H1 (cell line): ENCODE measurements around the gene NOL9. TPM values are rescaled to one million over a fixed set of nuclear protein-coding genes. Genes with fewer than 3 reads are reported as not detected.

Source experiments
- BACH1 ChIP-seq: IDR thresholded peaks from 2 replicates; pipeline ENCODE4 v1.6.1; 2012; ENCODE audit warnings: low read length, improper control_type of control experiment
- EZH2 ChIP-seq: fragments of 200-600 bp; sonication (generic); IDR thresholded peaks from 2 replicates; pipeline ENCODE4 v1.7.1; 2012; ENCODE audit warnings: low read depth, mild to moderate bottlenecking, moderate library complexity, low read length, inconsistent platforms; ENCODE audit not compliant: severe bottlenecking
- HDAC2 ChIP-seq, 2 experiments: fragments of 300-600 bp in 1 of 2; sonication (generic) in 1 of 2; IDR thresholded peaks; 2 replicates each; pipeline ENCODE4 v1.6.1; 2011 to 2012; ENCODE audit warnings: low read depth in 2 of 2, low read length in 2 of 2, mild to moderate bottlenecking in 2 of 2, moderate library complexity in 2 of 2, borderline replicate concordance in 1 of 2, inconsistent platforms in 1 of 2
- KDM1A ChIP-seq: fragments of 200-600, 300-600 bp; sonication (generic); IDR thresholded peaks from 2 replicates; pipeline ENCODE4 v1.7.1; 2016; ENCODE audit warnings: mild to moderate bottlenecking, low read length, borderline replicate concordance
- POLR2A ChIP-seq, 2 experiments: IDR thresholded peaks; 1 replicate in 1 of 2; 2 replicates in 1 of 2; pipeline ENCODE4 v1.6.1; 2011; ENCODE audit warnings: low read depth in 2 of 2, low read length in 2 of 2, mild to moderate bottlenecking in 2 of 2; ENCODE audit errors: control extremely low read depth in 1 of 2
- POU5F1 ChIP-seq: IDR thresholded peaks from 2 replicates; pipeline ENCODE4 v1.6.1; 2011; ENCODE audit warnings: low read depth, mild to moderate bottlenecking, low read length, moderate library complexity
- SAP30 ChIP-seq: fragments of 300-600 bp; sonication (generic); IDR thresholded peaks from 2 replicates; pipeline ENCODE4 v1.7.1; 2012; ENCODE audit warnings: low read length, moderate library complexity, mild to moderate bottlenecking, inconsistent platforms; ENCODE audit not compliant: insufficient read depth, insufficient replicate concordance
- SIX5 ChIP-seq: IDR thresholded peaks from 2 replicates; pipeline ENCODE4 v1.6.1; 2011; ENCODE audit warnings: mild to moderate bottlenecking, low read depth, low read length
- TAF1 ChIP-seq: IDR thresholded peaks from 2 replicates; pipeline ENCODE4 v1.6.1; 2011; ENCODE audit warnings: mild to moderate bottlenecking, low read depth, low read length
- TAF7 ChIP-seq: optimal IDR thresholded peaks from 2 replicates; pipeline ENCODE3; 2011; ENCODE audit warnings: low read depth, mild to moderate bottlenecking, inconsistent platforms, low read length, moderate library complexity, borderline replicate concordance
- TCF12 ChIP-seq: IDR thresholded peaks from 2 replicates; pipeline ENCODE4 v1.6.1; 2011; ENCODE audit warnings: low read depth, mild to moderate bottlenecking, low read length
- polyA plus RNA-seq, 7 experiments: library from polyadenylated mRNA; depleted of rRNA in 3 of 7; stranded (reverse) in 5 of 7; unstranded in 2 of 7; fragments of >200 nt in 5 of 7; fragments of 200-250 nt in 2 of 7; gene quantifications; 1 replicate in 5 of 7; 2 replicates in 1 of 7; 4 replicates in 1 of 7; pipeline versions ENCODE4 v1.2.1 to v1.2.3, GENCODE V29; 2011 to 2013; ENCODE audit warnings: missing spikeins in 2 of 7, mixed read lengths in 2 of 7
- total RNA-seq: library from RNA; stranded (reverse); fragmentation: NEBNext Ultra II Directional; extraction: Animal tissue kit (Norgen Biotek cat#: 25700); gene quantifications from 2 replicates; pipeline ENCODE4 v1.2.1, GENCODE V29; 2021
- TF ChIP-seq, protein P1 (sequence below): fragments of 300-600 bp; sonication (generic); IDR thresholded peaks from 2 replicates; pipeline ENCODE4 v1.7.1; 2012; ENCODE audit warnings: low read length, moderate library complexity, mild to moderate bottlenecking, inconsistent platforms; ENCODE audit not compliant: insufficient replicate concordance

NOL9 gene
- total and polyA plus RNA-seq, 2 of the 8 experiments (the other 6 are each of a cell fraction or from before 2014, with no cell fraction given): 17.1 to 38.1 TPM

DNA sequence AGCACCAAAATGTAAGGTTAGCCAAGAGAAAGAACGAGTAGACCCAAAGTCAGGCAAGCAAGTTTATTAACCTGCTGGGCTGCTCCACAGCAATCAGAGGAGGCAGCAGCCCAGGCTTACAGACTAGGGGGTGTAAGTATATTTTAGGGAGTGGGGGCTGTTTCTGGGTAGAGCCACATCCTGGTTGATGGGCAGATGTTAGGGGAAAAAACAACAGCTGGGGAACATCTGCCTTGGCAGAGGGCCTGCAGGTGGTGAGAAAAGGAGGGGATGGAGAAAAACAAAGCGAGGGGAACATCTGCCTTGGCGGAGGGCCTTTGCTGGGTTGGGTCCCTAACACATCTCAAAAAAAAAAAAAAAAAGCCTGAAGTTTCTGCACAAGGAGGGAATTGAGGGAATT lies 15.8 kb upstream of the NOL9 start (continued):
- TF ChIP-seq, protein P1, sequence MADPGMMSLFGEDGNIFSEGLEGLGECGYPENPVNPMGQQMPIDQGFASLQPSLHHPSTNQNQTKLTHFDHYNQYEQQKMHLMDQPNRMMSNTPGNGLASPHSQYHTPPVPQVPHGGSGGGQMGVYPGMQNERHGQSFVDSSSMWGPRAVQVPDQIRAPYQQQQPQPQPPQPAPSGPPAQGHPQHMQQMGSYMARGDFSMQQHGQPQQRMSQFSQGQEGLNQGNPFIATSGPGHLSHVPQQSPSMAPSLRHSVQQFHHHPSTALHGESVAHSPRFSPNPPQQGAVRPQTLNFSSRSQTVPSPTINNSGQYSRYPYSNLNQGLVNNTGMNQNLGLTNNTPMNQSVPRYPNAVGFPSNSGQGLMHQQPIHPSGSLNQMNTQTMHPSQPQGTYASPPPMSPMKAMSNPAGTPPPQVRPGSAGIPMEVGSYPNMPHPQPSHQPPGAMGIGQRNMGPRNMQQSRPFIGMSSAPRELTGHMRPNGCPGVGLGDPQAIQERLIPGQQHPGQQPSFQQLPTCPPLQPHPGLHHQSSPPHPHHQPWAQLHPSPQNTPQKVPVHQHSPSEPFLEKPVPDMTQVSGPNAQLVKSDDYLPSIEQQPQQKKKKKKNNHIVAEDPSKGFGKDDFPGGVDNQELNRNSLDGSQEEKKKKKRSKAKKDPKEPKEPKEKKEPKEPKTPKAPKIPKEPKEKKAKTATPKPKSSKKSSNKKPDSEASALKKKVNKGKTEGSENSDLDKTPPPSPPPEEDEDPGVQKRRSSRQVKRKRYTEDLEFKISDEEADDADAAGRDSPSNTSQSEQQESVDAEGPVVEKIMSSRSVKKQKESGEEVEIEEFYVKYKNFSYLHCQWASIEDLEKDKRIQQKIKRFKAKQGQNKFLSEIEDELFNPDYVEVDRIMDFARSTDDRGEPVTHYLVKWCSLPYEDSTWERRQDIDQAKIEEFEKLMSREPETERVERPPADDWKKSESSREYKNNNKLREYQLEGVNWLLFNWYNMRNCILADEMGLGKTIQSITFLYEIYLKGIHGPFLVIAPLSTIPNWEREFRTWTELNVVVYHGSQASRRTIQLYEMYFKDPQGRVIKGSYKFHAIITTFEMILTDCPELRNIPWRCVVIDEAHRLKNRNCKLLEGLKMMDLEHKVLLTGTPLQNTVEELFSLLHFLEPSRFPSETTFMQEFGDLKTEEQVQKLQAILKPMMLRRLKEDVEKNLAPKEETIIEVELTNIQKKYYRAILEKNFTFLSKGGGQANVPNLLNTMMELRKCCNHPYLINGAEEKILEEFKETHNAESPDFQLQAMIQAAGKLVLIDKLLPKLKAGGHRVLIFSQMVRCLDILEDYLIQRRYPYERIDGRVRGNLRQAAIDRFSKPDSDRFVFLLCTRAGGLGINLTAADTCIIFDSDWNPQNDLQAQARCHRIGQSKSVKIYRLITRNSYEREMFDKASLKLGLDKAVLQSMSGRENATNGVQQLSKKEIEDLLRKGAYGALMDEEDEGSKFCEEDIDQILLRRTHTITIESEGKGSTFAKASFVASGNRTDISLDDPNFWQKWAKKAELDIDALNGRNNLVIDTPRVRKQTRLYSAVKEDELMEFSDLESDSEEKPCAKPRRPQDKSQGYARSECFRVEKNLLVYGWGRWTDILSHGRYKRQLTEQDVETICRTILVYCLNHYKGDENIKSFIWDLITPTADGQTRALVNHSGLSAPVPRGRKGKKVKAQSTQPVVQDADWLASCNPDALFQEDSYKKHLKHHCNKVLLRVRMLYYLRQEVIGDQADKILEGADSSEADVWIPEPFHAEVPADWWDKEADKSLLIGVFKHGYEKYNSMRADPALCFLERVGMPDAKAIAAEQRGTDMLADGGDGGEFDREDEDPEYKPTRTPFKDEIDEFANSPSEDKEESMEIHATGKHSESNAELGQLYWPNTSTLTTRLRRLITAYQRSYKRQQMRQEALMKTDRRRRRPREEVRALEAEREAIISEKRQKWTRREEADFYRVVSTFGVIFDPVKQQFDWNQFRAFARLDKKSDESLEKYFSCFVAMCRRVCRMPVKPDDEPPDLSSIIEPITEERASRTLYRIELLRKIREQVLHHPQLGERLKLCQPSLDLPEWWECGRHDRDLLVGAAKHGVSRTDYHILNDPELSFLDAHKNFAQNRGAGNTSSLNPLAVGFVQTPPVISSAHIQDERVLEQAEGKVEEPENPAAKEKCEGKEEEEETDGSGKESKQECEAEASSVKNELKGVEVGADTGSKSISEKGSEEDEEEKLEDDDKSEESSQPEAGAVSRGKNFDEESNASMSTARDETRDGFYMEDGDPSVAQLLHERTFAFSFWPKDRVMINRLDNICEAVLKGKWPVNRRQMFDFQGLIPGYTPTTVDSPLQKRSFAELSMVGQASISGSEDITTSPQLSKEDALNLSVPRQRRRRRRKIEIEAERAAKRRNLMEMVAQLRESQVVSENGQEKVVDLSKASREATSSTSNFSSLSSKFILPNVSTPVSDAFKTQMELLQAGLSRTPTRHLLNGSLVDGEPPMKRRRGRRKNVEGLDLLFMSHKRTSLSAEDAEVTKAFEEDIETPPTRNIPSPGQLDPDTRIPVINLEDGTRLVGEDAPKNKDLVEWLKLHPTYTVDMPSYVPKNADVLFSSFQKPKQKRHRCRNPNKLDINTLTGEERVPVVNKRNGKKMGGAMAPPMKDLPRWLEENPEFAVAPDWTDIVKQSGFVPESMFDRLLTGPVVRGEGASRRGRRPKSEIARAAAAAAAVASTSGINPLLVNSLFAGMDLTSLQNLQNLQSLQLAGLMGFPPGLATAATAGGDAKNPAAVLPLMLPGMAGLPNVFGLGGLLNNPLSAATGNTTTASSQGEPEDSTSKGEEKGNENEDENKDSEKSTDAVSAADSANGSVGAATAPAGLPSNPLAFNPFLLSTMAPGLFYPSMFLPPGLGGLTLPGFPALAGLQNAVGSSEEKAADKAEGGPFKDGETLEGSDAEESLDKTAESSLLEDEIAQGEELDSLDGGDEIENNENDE: no peak
- TF ChIP-seq TAF7: no peak
- no peak for TF ChIP-seq EZH2
- TF ChIP-seq HDAC2 (IDR thresholded peaks at IDR 0.05; ENCODE audit: borderline replicate concordance in 1 of 2, low read depth in 2 of 2, low read length in 2 of 2): no peak
- TF ChIP-seq TAF1: no peak
- TF ChIP-seq POU5F1: no peak
- TF ChIP-seq KDM1A: no peak
- no peak for TF ChIP-seq POLR2A (IDR thresholded peaks at IDR 0.05; ENCODE audit: control extremely low read depth in 1 of 2, low read depth in 2 of 2, low read length in 2 of 2)
- TF ChIP-seq SIX5: no peak
- no peak for TF ChIP-seq TCF12
- no peak for TF ChIP-seq SAP30
- no peak for TF ChIP-seq BACH1
